ENCODE measurements around the gene ZRSR2. TPM values are rescaled to one million over a fixed set of nuclear protein-coding genes. Genes with fewer than 3 reads are reported as not detected.

ZRSR2 gene
- total and polyA plus RNA-seq, 9 of the 15 experiments (the other 6 are each of a cell fraction or from before 2014, with no cell fraction given) = 3.5 to 19.5 (median 8.6) TPM

GRCh38 chrX:15813416-15813815 is 23.1 kb downstream of the ZRSR2 start:
- intact Hi-C loops (cut with micrococcal nuclease) (no loop called here), in situ Hi-C loops (cut with MboI) (no loop called here)
- no peaks in the 10 kb centered on the region for H4K20me1 ChIP-seq (replicated peaks; ENCODE audit: control insufficient read depth, insufficient read depth, low read length)
- no peak overlapping the region for H3K9ac ChIP-seq (ENCODE audit: insufficient read depth in 1 of 2, low read depth in 2 of 2, low read length in 2 of 2)
- H3K27ac ChIP-seq (ENCODE audit: extremely low read depth, low read depth, low read length) = no peak overlapping the region
- H2AFZ ChIP-seq (ENCODE audit: low read depth, low read length) = no peak overlapping the region
- CTCF ChIA-PET (ENCODE audit: low intra/inter-chr PET ratio) = no interaction called here
- peaks cover 36% of the 10 kb centered on the region; the same call in 1 of the 3 replicates for H3K36me3 ChIP-seq (ENCODE audit: control insufficient read depth, insufficient read depth, low read length)
- TF ChIP-seq ZC3H11A (IDR thresholded peaks at IDR 0.05; ENCODE audit: low read depth, low read length) = no peak
- TF ChIP-seq ZNF134 (CRISPR knock-in tag; conservative IDR thresholded peaks at IDR 0.05) = no peak
- TF ChIP-seq KLF1 (tag; IDR thresholded peaks at IDR 0.05) = no peak
- no peak for TF ChIP-seq NRF1 (conservative IDR thresholded peaks at IDR 0.05 in 1 of 2, IDR thresholded peaks at IDR 0.05 in 1 of 2)
- no peak for TF ChIP-seq DLX4 (CRISPR knock-in tag; IDR thresholded peaks at IDR 0.05)
- no peak for TF ChIP-seq NR1H2 (CRISPR knock-in tag; IDR thresholded peaks at IDR 0.05)
- no peak for TF ChIP-seq FOXP1 (CRISPR knock-in tag; IDR thresholded peaks at IDR 0.05)
- H3K27me3 ChIP-seq (ENCODE audit: control insufficient read depth in 2 of 2, insufficient read depth in 2 of 2, low read length in 2 of 2) = no peaks in the 10 kb centered on the region
- no peaks in the 10 kb centered on the region for H3K9me1 ChIP-seq (ENCODE audit: control insufficient read depth, insufficient read depth, low read length)
- FAIRE-seq = no peak
- H3K4me2 ChIP-seq (ENCODE audit: insufficient read depth, low read length) = no peak overlapping the region
- WGBS (ENCODE audit: insufficient coverage, low coverage, missing lambda C conversion rate) = 88% methylated on average over 1 of the region's 1 CpG
- H3K9me3 ChIP-seq (replicated peaks; ENCODE audit: control insufficient read depth, insufficient read depth, low read depth, low read length) = no peaks in the 10 kb centered on the region
- POLR2A ChIA-PET = no interaction called here
- ATAC-seq = no peak
- no TSS peak for BruUV-seq (replicated peaks)
- H3K4me1 ChIP-seq (replicated peaks in 1 of 2; ENCODE audit: control insufficient read depth in 2 of 2, insufficient read depth in 2 of 2, low read length in 2 of 2) = no peaks in the 10 kb centered on the region
- DNase-seq (ENCODE audit: extremely low read depth in 1 of 4, low spot score in 3 of 4) = no peak
- no peak overlapping the region for H3K4me3 ChIP-seq
- no peaks in the 10 kb centered on the region for H3K79me2 ChIP-seq (ENCODE audit: control insufficient read depth, insufficient read depth, low read length)
